ENCODE measurements around the gene S100G.

DNA sequence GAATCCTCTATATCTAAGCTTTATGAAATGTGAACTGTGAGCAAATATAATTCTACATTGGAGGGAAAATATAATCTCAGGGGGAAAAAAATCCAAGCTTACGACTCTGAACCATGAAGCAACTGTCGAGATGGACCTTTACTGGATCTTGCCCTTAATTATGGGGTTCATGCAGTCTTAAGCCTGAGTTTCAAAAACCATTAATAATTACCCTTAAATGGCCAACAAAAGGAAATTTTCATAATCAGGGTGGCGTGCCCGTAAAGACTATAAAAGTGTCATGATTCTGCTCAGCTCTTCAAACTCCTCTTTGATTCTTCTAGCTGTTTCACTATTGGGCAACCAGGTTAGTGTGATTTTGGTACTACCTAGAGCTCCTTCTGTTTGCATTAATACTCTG lies at the start of gene S100G:
- TF ChIP-seq, protein P1, sequence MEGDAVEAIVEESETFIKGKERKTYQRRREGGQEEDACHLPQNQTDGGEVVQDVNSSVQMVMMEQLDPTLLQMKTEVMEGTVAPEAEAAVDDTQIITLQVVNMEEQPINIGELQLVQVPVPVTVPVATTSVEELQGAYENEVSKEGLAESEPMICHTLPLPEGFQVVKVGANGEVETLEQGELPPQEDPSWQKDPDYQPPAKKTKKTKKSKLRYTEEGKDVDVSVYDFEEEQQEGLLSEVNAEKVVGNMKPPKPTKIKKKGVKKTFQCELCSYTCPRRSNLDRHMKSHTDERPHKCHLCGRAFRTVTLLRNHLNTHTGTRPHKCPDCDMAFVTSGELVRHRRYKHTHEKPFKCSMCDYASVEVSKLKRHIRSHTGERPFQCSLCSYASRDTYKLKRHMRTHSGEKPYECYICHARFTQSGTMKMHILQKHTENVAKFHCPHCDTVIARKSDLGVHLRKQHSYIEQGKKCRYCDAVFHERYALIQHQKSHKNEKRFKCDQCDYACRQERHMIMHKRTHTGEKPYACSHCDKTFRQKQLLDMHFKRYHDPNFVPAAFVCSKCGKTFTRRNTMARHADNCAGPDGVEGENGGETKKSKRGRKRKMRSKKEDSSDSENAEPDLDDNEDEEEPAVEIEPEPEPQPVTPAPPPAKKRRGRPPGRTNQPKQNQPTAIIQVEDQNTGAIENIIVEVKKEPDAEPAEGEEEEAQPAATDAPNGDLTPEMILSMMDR (IDR thresholded peaks at IDR 0.05; ENCODE audit: extremely low read depth in 1 of 2, insufficient read depth in 1 of 2, low read depth in 1 of 2, low read length in 2 of 2) = no peak
- TF ChIP-seq POLR2AphosphoS5 (IDR thresholded peaks at IDR 0.05; ENCODE audit: insufficient read depth, low read depth, low read length) (no peak), MYC (IDR thresholded peaks at IDR 0.05; ENCODE audit: low read depth, low read length) (no peak), JUN (IDR thresholded peaks at IDR 0.05; ENCODE audit: borderline replicate concordance, insufficient read depth, insufficient read length, low read depth) (no peak), EZH2 (IDR thresholded peaks at IDR 0.05; ENCODE audit: borderline replicate concordance, low read depth, low read length, severe bottlenecking) (no peak), GATA2 (IDR thresholded peaks at IDR 0.05; ENCODE audit: insufficient read depth, insufficient read length, low read depth, low read length) (no peak), POLR2A (IDR thresholded peaks at IDR 0.05; ENCODE audit: low read depth, low read length) (no peak)
- TF ChIP-seq, protein P2, sequence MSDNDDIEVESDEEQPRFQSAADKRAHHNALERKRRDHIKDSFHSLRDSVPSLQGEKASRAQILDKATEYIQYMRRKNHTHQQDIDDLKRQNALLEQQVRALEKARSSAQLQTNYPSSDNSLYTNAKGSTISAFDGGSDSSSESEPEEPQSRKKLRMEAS (IDR thresholded peaks at IDR 0.05; ENCODE audit: insufficient read depth, insufficient read length) = no peak
